B cell (primary cell): Measurements from ENCODE around the gene PPP4R1. TPM values are rescaled to one million over a fixed set of nuclear protein-coding genes. Genes with fewer than 3 reads are reported as not detected.

Experiments
- ATAC-seq: fragments of 200-7000 bp; cut with Tn5 transposase; one replicate; pipeline ENCODE4 v1.10.0; 2021; ENCODE audit warnings: low read depth, mild to moderate bottlenecking, moderate number of reproducible peaks, moderate library complexity
- CTCF ChIA-PET: fragments of 350-600 bp; sonication (Branson Sonifier 250); formaldehyde crosslinking; loops from one replicate; lab custom pipeline; 2021; ENCODE audit warnings: antibody characterized with exemption, inconsistent platforms; lab: Charles Lee
- POLR2A ChIA-PET: fragments of 350-600 bp; sonication (Branson Sonifier 250); formaldehyde crosslinking; loops from one replicate; lab custom pipeline; 2021; ENCODE audit warnings: antibody characterized with exemption; lab: Charles Lee
- DNase-seq: peaks from one replicate; pipeline ENCODE4 v3.0.0; 2013
- H2AFZ ChIP-seq: 2 replicates; pipeline ENCODE4 v1.6.1; 2012; ENCODE audit warnings: mild to moderate bottlenecking, low read depth, low read length; ENCODE audit not compliant: insufficient read depth, poor library complexity, severe bottlenecking
- H3K27ac ChIP-seq, 2 donors: 1 replicate in 1 of 2; 2 replicates in 1 of 2; pipeline ENCODE4 v1.5.1; 2012 to 2013; ENCODE audit warnings: low read length in 2 of 2, mild to moderate bottlenecking in 2 of 2, moderate library complexity in 1 of 2
- H3K27me3 ChIP-seq, 4 experiments: fragments of 200-600 bp in 1 of 4; sonication (generic) in 1 of 4; replicated peaks in 1 of 4; 1 replicate in 2 of 4; 2 replicates in 2 of 4; pipeline versions ENCODE4 v1.6.1 to v1.7.0; 2013 to 2016; ENCODE audit warnings: low read length in 3 of 4, mild to moderate bottlenecking in 2 of 4, mixed read lengths in 1 of 4, moderate library complexity in 1 of 4; ENCODE audit not compliant: insufficient read depth in 4 of 4, control insufficient read depth in 3 of 4; ENCODE audit errors: control extremely low read depth in 1 of 4
- H3K36me3 ChIP-seq, 2 experiments: replicated peaks in 1 of 2; 1 replicate in 1 of 2; 2 replicates in 1 of 2; pipeline versions ENCODE4 v1.6.1 to v1.7.1; 2013; ENCODE audit warnings: low read length in 1 of 2; ENCODE audit not compliant: insufficient read depth in 2 of 2, control insufficient read depth in 1 of 2; ENCODE audit errors: control extremely low read depth in 1 of 2, extremely low read depth in 1 of 2
- H3K4me1 ChIP-seq, 2 donors: fragments of 200-600 bp in 1 of 2; sonication (generic) in 1 of 2; 1 replicate in 1 of 2; 2 replicates in 1 of 2; pipeline versions ENCODE4 v1.5.1 to v1.6.1; 2013 to 2017; ENCODE audit warnings: low read length in 2 of 2; ENCODE audit not compliant: control insufficient read depth in 2 of 2, insufficient read depth in 2 of 2
- H3K4me2 ChIP-seq: replicated peaks from 2 replicates; pipeline ENCODE3; 2012; ENCODE audit warnings: mild to moderate bottlenecking, low read depth, low read length; ENCODE audit not compliant: poor library complexity, severe bottlenecking
- H3K4me3 ChIP-seq, 5 experiments: fragments of 200-600 bp in 1 of 5; sonication (generic) in 1 of 5; 1 replicate in 3 of 5; 2 replicates in 2 of 5; pipeline versions ENCODE4 v1.5.1 to v1.7.0; 2011 to 2016; ENCODE audit warnings: low read length in 4 of 5, mild to moderate bottlenecking in 4 of 5, low read depth in 2 of 5, control low read depth in 1 of 5, moderate library complexity in 1 of 5; ENCODE audit not compliant: insufficient read depth in 1 of 5; ENCODE audit errors: control extremely low read depth in 1 of 5, extremely low read depth in 1 of 5
- H3K79me2 ChIP-seq: fragments of 200-600 bp; sonication (generic); one replicate; pipeline ENCODE4 v1.6.0; 2016; ENCODE audit warnings: low read length; ENCODE audit not compliant: control insufficient read depth, insufficient read depth
- H3K9ac ChIP-seq: fragments of 200-600 bp; sonication (generic); 2 replicates; pipeline ENCODE4 v1.6.1; 2017; ENCODE audit warnings: mild to moderate bottlenecking, low read length, moderate library complexity
- H3K9me3 ChIP-seq, 3 donors: one replicate each; pipeline versions ENCODE4 v1.6.1 to v1.7.1; 2013; ENCODE audit warnings: low read length in 2 of 3; ENCODE audit not compliant: control insufficient read depth in 2 of 3, insufficient read depth in 1 of 3; ENCODE audit errors: control extremely low read depth in 1 of 3
- H4K20me1 ChIP-seq: 2 replicates; pipeline ENCODE4 v1.6.0; 2012; ENCODE audit warnings: mild to moderate bottlenecking, low read length; ENCODE audit not compliant: insufficient read depth, control insufficient read depth, poor library complexity, severe bottlenecking
- H3K27ac Mint-ChIP-seq: one replicate; pipeline ENCODE4 v1.8.0; 2021; ENCODE audit warnings: mixed read lengths
- H3K27me3 Mint-ChIP-seq: one replicate; pipeline ENCODE4 v1.8.0; 2021; ENCODE audit warnings: mixed read lengths
- H3K4me1 Mint-ChIP-seq: one replicate; pipeline ENCODE4 v1.8.0; 2021; ENCODE audit warnings: mixed read lengths
- H3K4me3 Mint-ChIP-seq: one replicate; pipeline ENCODE4 v1.8.0; 2021; ENCODE audit warnings: mixed read lengths
- H3K9me3 Mint-ChIP-seq: one replicate; pipeline ENCODE4 v1.8.0; 2022; ENCODE audit warnings: mixed read lengths; ENCODE audit not compliant: insufficient read depth
- CTCF ChIP-seq: fragments of 200-600 bp; IDR thresholded peaks from one replicate; pipeline ENCODE4 v1.8.0; 2022; ENCODE audit warnings: antibody characterized with exemption, mild to moderate bottlenecking
- EZH2 ChIP-seq: IDR thresholded peaks from 2 replicates; pipeline ENCODE4 v1.6.1; 2012; ENCODE audit warnings: borderline replicate concordance, low read depth, mild to moderate bottlenecking, moderate library complexity, low read length; ENCODE audit not compliant: insufficient read depth, poor library complexity, severe bottlenecking
- WGBS: methylation state at CpG from one replicate; pipeline ENCODE4 v1.1.5; 2013; ENCODE audit warnings: missing lambda C conversion rate; ENCODE audit not compliant: insufficient coverage; 5-methylcytosine and 5-hydroxymethylcytosine counted together
- intact Hi-C: fragments of 100-400 bp; cut with micrococcal nuclease; formaldehyde crosslinking; loops from one replicate; pipeline ENCODE4 v1.10.0; 2022
- polyA plus RNA-seq: library from polyadenylated mRNA; depleted of rRNA; stranded (reverse); fragments of >200 nt; gene quantifications from 2 replicates; pipeline ENCODE4 v1.2.3, GENCODE V29; 2012
- total RNA-seq, 2 donors: library from RNA; stranded (reverse); fragments of 120-200 nt in 1 of 2; gene quantifications; 1 replicate in 1 of 2; 2 replicates in 1 of 2; pipeline versions ENCODE4 v1.2.3 to v1.2.4, GENCODE V29; 2013 to 2022

The PPP4R1 gene
- total and polyA plus RNA-seq, 2 donors (not counting 1 experiment from before 2014, with no cell fraction given): 33.4 to 57.1 TPM

- 91% methylated on average over 1 of the region's 4 CpGs for WGBS
- POLR2A ChIA-PET: no interaction called here
These were observed 24.5 kb upstream of the PPP4R1 start for GRCh38 chr18:9638886-9639285.

More at GRCh38 chr18:9638886-9639285, 24.5 kb upstream of the PPP4R1 start:
- H3K4me3 ChIP-seq: no peak overlapping the region
- H3K4me1 ChIP-seq: no peaks in the 10 kb centered on the region
- H3K79me2 ChIP-seq: no peaks in the 10 kb centered on the region
- no peak overlapping the region for H3K9ac ChIP-seq
- H3K9me3 Mint-ChIP-seq: no peaks in the 10 kb centered on the region
- no peak overlapping the region for H3K27ac Mint-ChIP-seq
- no peaks in the 10 kb centered on the region for H3K4me1 Mint-ChIP-seq
- H2AFZ ChIP-seq: no peak overlapping the region
- intact Hi-C loops: no loop called here
- TF ChIP-seq EZH2: no peak
- TF ChIP-seq CTCF: no peak
- peaks cover 12% of the 10 kb centered on the region for H3K27me3 Mint-ChIP-seq
- H3K27ac ChIP-seq: no peak overlapping the region
- no peaks in the 10 kb centered on the region for H3K36me3 ChIP-seq
- H3K27me3 ChIP-seq: peaks cover 0 to 3% (median 0%) of the 10 kb centered on the region in 4 experiments
- H3K4me2 ChIP-seq: no peak overlapping the region
- H3K9me3 ChIP-seq: peaks cover 0 to 3% (median 0%) of the 10 kb centered on the region in 3 donors
- H4K20me1 ChIP-seq: no peaks in the 10 kb centered on the region
- no peak overlapping the region for H3K4me3 Mint-ChIP-seq
- no peak for DNase-seq
- CTCF ChIA-PET: no interaction called here
- no peak for ATAC-seq
